GM21360 (cell line): ENCODE measurements around the gene LCT.
"Not testable (repeated sequence)": the region's sequence is repeated elsewhere in the genome, so short reads cannot be mapped to it uniquely, and the experiment has no call there.

Experiments
- ATAC-seq: cut with Tn5 transposase; IDR thresholded peaks from one replicate; pipeline ENCODE4 v1.9.1; 2021; ENCODE audit warnings: mild to moderate bottlenecking, moderate library complexity; ENCODE audit not compliant: unreplicated experiment

The LCT gene

DNA sequence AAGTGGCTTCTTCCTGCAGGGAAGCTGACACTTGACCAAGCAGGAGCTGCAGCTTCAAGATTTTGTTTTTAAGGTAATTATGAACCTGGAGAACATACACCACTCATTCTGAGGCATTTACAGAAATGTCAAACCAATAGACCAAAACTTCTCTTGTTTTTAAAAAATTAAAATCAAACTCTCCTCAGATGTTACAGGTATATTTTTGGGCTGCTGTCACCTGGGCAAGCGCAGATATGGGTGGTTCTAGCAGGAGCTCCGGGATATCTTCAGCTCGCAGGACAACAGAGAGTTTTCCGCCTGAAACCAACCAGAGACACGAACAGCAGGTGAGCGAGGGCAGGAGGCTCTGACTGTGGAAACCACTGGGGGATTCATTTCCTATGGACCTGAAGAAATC is 4.1 kb downstream of the LCT start:
- ATAC-seq = no peak

DNA sequence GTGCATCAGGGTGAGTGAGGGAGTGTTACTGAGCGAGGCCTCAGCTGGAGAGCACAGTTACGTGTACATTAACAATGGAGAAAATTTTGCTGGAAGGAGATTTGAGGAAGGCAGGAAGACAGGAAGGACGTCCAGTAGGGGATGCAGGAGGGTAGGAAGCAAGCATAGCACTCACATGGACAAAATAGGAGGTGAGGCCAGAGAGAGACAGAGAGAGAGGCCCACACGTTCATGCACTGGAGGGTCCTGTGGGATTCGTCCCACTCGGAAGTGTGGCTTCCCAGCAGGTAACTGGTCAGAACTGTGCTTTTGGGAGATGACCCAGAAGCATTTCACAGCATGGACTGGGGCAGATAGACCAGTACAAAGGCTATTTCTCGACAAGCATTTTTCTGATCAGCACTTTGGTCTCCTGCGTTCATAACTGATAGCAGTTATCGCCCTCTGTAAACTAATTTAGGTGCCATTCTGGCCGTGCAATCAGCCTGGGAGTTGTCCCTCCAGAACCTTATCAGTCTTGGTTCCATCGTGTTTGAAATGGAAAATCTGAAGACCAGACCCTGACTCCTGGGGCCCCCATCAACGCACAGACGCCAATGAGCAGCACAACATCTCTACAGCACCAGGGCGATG is 5.7 kb downstream of the LCT start:
- ATAC-seq = no peak

DNA sequence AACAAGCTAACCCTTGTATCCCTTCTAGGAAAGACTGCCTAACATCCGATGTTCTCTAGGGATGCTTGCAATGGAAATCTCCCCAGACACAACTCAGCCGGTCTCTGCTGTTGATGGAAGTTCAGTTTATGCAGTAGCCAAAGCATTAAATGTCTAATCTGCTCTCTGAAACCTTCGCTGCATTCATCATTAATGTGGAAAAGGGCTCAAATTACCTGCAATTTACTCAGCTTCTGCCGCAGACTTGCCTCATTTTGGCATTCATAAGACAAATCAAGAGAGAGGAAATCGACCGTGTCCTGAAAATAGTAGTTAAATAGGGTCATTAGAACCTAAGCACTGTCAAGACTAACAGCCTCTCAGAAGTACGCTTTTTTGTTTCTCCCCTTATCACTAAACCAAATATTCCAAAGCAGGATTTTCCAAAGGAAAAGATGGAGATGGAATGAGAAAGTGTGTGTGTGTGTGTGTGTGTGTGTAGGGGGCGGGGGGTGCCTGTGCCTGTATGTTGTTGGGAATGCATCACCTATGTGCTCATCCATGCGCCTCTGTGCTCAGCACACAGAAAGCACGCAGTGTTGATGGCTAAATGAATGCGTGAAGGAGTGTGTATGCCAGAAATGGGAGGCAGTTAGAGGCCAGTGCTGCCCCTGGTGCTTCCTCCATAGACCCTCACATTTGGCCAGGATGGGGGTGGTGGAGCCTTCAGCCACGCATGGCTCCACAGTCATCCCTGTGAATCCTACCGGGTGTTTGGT is 7.4 kb downstream of the LCT start:
- no peak for ATAC-seq

DNA sequence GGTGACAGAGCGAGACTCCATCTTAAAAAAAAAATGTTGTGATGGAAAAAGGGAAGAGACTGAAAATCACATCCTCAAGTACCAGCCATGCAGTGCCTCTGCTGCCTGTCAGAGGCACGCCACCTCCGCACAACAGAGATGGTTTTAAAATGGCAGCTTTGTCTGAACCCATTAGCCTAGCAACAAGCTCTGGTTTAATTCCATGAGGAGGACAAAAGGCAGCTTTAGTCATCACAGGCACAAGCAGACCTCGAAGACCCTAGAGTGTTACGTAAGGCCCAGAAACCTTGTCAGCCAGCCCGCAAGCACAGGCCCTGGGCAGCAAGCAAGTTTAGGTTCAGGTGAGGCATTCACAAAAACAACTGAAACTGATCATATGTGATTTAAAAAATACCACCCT is 10.4 kb downstream of the LCT start:
- ATAC-seq = no peak

DNA sequence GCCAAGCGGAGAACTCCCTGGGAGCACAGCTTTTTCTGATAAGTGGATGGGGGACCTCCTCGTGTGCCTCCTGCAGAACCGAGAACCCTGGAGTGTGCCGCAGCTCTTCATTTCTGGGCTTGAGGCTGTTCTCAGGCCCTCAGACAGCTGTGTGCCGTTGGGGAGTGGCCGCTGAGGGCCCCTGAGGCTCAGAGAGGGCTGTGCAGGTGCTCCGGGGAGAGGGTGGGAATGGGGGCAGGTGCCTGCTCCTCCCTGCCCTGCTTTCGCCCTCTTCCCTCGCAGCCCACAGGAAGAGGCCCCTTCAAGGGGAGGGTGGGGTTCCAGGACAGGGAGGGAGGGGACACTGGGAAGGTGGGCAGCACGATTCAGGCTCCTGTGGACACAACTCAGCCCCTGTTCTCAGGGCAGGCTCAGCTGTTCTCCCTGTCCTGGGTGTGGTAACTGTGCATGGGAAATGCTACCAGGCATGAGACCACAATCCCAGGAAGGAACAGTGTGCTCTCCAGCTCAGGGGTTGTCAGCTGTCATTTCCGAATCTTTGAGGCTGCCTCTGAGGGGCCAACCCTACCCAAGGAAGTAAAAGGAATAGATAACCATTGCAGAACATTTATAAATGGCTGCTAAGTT is 11.3 kb downstream of the LCT start:
- no peak for ATAC-seq

DNA sequence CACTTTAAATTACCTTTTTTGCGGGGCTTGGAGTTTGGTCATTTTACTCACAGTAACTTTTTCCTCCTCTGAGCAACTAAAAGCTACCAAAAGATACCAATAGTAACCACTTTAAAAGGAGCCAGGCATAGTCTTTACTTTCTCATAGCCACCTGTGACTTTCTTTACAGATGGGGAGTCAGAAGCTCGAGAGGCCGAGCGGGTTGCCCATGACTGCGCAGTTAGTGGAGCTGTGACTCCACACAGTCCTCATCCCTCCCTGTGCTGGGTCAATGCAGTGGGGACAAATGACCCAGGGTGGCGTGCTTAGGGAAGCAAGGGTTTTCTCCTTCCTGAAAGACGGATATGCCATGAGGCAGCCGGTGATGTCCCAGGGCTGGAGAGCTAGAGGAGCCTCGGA is 11.9 kb downstream of the LCT start:
- no peak for ATAC-seq

DNA sequence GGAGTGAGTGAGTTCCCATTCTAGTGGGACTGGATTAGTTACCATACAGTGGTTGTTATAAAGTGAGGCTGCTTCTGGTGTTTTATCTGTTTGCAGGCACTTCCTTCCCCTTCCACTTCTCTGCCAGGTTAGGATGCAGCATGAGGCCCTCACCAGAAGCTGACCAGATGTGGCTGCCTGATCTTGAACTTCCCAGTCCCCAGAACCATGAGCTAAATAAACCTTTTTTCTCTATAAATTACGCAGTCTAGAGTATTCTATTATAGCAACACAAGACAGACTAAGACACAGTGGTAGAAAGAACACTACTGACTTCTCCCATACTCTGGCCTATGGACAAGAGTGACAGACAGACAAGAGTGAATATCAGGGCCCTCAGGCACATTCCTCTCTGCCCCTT is 14.1 kb downstream of the LCT start:
- ATAC-seq = no peak

DNA sequence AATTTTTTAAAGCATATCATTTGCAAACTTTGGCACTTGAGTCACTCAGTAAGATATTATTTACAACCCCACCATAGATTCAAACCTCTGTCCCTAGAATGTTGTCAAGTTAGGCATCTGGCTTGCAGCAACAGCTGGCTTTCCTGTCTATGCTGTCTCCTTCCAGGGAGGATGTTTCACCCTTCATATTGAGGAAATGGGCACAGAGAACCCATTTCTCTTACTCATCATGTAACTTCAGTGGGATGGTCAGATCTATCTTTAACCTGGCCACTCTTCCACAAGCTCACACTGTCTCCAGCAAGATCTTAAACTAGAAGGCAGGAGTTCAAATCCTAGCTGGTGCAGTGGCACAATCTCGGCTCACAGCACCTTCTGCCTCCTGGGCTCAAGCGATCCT is 15.8 kb downstream of the LCT start:
- ATAC-seq = no peak

DNA sequence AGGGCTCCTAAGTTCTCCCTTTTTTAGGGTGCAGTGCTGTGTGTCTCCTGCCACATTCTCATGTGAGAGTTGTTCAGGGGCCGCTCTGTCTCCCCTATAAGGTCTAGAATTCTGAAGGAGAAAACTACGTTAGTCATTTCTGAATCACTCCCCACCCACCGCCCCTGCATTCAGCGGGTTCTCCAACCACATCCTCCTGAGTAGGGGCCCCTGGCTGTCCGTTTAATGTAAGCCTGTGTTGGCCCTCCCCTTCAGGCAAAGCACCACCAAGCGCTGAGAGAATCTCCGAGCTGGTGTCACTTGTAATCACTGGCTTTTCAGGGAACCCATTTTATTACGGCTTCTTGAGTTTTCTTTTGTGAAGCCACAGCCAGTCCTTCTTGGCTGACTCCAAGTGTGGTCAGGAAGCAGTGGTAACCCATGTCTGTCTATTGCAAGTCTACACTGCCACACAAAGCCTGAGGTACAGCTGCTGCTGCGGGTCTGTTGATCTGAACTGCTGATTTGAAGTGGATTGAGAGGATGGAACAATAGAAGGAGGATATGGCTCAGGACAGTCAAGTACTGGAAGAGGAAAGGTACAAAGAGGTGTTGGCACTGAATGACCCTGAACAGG is 16.9 kb downstream of the LCT start:
- ATAC-seq = peak; percentile 89

DNA sequence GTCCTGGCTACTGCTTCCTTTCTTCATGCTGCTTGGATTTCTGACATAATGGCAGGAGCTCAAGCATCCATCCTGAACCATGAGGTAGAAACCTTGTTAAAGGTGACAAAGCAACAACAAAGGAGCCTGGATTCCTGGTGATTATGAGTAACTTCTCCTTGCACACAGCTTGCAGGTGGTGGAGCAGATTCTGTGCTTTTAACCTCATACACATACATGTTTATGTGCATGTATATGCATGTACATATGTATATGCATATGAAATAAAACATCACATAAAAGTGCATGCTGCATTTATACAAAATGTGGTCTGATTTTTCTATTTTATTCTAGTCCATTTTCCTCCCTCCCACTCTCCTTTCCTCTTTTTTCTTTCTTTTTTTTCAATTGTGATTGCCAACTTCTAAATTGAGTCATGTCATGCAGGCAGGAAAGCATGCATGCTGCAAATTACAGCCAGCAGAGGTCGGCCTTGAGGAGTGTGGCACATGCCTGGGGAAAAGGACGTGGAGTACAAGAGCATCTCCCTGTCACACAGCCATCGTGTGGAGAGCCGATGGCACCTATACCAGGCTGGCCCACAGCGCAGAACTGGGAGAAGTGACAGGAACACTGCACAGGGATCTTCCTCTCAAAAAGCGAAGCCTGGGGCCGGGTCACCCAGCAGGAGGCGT is 17.9 kb downstream of the LCT start:
- no peak for ATAC-seq

DNA sequence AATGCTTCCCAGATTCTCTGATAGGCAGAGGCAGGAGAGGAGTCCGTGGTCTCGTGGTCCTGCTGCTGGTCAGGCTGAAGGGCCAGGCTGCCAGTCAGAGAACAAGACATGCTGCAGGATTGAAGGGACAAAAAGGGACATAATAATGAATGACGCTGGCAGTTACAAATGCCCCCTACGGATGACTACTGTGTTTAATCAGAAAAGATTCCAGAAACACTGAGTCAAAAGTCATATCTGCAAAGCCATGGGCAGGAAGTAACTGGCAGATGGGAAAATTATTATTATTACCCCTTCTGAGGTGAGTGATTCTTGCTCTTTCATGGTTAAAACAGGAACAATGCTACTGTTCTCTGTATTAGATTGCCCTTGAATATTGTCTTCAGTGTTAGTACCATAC is 19.0 kb downstream of the LCT start:
- ATAC-seq = no peak

DNA sequence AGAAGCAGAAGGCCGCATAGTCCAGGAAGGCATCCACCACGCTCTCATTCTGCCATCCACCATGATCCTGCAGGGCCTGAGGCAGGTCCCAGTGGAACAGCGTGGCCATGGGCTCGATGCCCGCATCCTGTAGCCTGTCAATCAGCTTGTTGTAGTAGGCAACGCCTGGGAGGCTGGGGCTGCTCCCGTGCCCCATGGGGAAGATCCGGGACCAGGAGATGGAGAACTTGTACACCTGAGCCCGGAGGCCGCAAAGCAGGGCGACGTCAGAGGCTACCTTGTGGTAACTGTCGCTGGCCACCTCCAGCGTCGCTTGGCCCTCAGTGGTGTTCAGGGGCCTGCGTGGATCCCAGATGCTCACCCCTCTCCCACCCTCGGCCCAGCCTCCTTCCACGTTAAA is 19.5 kb downstream of the LCT start:
- no peak for ATAC-seq

DNA sequence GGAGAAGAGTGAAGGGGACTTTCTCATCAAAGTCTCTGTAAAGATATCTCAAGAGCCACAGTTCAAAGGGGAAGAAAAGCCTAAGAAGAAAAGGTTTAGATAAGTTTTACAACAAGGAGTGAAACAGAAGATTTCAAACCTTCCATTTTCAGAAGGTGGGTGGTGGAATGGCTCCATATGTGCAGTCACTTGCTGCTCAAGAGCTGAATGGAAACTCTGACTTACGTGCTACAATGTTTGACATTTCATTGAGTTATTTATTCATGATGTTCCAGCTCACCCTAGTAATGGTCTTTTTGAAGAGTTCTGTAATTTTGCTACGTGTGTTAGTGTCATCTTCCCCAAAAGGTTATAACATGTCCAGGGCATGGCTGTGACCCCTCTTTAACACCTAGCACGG is 21.7 kb downstream of the LCT start:
- ATAC-seq = no peak

DNA sequence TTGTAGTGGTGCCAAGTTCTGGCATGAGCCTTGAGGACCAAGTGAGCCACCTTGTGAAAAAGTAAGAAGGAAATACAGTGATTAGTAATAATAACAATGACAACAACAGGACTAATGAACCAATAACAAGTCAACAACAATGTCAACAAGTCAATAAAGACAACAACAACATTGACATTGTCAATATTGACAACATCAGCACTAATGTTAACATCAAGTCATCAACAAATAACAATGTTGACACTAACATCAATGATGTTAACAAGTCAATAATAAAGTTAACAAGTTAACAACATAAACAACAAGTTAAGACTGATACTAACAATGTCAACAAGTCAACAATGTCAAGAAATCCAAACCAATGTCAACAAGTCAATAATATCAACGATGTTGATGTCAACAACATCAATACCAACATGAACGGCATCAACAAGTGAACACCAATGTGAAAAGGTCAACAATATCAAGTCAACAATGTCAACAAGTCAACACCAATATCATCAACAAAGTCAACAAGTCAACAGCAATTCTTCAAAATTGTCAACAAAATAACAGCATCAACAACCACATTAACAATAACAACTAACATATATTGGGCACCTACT is 24.0 kb downstream of the LCT start:
- no peak for ATAC-seq

DNA sequence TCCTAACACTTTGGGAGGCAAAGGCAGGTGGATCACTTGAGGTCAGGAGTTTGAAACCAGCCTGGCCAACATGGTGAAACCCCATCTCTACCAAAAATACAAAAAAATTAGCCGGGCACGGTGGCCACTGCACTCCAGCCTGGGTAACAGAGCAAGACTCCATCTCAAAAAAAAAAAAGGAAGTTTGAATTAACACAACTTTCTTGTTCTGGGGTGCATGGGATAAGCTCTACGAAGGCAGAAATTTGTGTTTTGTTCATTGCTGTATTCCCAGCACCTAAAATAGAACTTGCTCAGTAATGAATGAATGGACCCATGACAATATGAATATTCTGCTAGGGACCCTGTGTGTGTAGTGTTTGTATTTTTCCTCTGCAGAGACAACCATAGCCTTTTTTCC is 29.1 kb downstream of the LCT start:
- ATAC-seq = not testable (repeated sequence)

DNA sequence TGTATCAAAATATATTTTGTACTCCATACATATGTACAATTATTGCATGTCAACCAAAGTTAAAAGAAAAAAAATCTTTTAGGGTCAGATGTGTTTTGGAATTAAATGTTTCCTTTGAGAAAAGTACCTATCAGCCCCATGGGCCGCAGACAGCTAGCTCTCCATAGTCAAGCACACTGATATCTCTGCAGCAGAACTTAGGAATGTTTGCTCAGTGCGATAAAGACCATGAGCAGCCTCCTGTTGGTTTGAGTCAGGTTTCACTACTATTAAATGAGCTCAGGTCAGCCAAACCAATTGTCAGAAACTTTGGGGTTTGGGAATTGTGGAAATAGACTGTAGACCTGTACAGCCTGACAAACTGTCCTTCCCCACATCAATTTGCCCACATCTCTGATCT is 33.7 kb downstream of the LCT start:
- no peak for ATAC-seq

DNA sequence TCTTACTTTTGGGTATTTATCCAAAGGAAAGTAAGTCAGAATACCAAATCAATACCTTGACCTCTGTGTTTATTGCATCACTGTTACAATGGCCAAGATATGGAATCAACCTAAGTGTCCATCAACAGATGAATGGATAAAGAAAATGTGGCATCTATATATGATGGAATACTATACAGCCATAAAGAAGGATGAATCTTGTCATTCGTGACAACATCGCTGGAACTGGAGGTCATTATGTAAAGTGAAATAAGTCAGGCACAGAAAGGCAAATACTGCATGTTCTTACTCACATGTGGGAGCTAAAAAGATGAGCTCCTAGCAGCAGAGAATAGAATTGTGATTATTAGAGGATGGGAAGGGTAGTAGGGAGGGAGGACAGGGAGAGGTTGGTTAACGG is 34.6 kb downstream of the LCT start:
- ATAC-seq = no peak

DNA sequence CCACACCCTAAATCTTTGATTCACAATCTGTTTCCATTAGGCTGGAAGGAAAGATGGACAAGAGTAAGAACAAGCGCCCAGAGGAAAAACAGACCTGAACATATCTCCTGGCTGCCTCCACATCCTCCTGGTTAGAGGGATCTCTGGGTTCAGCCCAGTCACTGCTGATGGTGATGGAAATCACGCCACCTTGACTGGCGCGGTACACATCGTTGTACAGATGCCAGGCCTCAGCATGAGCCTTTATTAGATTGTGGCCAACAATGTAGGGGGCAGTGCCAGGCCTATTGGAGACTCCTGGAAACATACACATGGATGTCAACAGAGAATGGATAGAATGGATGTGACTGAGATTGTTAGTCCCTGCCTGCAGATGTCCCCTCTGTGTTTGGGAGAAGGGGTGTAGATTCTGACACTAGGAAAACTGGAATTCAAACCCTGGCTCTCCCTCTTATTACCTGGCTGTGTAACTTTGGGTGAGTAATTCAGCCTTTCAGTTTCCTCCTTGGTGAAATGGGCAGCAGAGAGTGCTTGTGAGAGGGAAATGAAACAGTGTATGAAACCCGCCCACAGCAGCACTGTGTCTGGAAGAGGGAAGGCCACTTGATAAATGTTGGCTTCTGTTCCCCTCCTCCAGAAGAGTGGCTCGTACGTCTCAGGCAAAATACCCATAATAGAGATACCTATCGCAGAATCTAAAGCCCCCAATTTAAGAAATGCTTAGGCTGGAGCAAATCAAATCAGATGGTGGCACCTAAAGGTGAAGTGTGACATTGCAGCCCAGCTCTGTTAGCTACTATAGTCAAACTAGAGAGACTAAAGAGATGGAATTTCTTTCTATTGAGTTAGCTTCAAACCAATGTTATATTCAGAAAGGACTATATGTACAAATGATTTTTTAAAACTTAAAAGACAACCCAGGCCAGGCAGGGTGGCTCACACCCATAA is 36.2 kb downstream of the LCT start:
- no peak for ATAC-seq

DNA sequence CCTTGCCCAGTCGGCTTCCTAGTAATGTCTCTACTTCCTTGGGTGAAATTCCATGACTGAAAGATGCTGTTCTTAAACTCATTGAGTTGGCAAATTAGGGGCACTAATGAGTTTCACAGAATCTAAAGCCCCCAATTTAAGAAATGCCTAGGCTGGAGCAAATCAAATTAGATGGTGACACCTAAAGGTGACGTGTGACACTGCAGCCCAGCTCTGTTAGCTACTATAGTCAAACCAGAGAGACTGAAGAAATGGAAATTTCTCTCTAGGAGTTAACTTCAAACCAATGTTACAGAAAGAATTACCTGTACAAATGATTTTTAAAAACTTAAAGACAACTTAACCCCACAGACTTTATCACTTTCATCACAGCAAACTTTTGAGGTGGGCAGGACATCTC is 37.2 kb downstream of the LCT start:
- ATAC-seq = no peak

DNA sequence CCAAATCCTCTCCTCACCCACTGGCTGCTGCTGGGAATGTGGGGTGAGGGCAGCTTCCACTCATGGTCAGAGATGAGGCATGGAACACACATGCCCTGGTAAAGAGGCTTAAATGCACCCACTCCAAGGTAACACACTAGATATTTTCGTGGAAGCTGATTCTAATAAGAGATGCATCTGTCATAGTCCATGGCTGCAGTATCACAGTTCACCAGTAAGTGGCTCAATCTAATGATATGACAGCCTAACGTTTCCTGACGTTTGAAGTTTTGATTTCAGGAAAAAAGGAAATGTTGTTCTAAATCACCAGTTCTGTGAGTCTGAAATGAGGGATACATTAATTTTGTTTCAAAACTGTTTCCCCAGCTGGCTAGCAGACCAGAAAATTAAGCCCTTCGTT is 38.2 kb downstream of the LCT start:
- no peak for ATAC-seq
